ENCODE data around the gene MBD3L4.

MBD3L4 gene

DNA sequence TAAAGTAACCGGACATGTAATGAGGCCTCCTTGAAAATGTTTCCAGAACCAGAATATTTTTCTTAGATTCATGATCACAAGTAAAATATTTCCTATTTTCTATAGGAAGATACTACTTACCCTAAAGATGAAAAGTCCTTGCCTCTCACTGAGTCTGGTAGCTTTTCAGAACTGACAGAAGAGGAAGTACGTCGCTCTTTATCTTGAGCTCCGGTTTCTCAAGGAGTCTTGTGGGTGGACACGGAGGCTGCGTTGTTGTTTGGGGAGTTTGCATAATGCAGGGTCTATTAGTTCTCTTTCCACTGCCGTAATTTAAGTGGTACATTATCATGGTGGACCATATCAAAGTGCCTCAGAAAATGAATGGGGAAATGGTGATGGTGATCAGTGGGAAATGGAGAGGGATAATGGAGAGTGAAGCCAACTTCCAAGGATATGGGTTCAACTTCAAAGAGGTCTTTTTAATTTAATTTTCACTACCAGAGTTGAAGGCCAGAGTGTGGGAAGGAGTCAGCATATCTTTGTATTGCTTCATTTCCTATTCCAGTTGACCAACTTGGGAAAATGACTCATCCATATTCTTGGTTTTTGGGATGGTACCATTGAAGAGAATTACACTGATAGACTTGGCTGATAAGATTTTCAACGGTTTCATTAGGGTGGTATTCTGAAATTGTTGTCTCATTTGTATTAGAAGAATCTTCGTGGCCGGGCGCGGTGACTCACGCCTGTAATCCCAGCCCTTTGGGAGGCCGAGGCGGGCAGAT lies 42.1 kb downstream of the MBD3L4 start:
- Histone ChIP-seq H3K79me2 (ENCODE audit: insufficient read depth, low read length) (no peaks in the 10 kb centered on the region), H3F3A (ENCODE audit: insufficient read depth, low read length) (no peaks in the 10 kb centered on the region), H3K9me3 (ENCODE audit: low read length) (no peaks in the 10 kb centered on the region), H3K36me3 (ENCODE audit: insufficient read depth, low read length) (no peaks in the 10 kb centered on the region), H3K9me2 (ENCODE audit: low read depth, low read length) (no peaks in the 10 kb centered on the region), H3K4me1 (ENCODE audit: insufficient read depth, low read length, severe bottlenecking) (no peaks in the 10 kb centered on the region), H3K27me3 (ENCODE audit: insufficient read depth, low read length) (no peaks in the 10 kb centered on the region; the same call in 1 of the 2 replicates), H3K27ac (ENCODE audit: low read depth, low read length, poor library complexity, severe bottlenecking) (no peak overlapping the region), H3K9ac (ENCODE audit: low read length) (no peak overlapping the region), H4K20me1 (ENCODE audit: insufficient read depth, low read length) (no peaks in the 10 kb centered on the region), H3K4me2 (ENCODE audit: low read length) (no peak overlapping the region), H3K4me3 (ENCODE audit: low read depth, low read length, poor library complexity, severe bottlenecking) (no peak overlapping the region), H2AFZ (ENCODE audit: low read length) (no peak overlapping the region)
- TF ChIP-seq, protein P1, sequence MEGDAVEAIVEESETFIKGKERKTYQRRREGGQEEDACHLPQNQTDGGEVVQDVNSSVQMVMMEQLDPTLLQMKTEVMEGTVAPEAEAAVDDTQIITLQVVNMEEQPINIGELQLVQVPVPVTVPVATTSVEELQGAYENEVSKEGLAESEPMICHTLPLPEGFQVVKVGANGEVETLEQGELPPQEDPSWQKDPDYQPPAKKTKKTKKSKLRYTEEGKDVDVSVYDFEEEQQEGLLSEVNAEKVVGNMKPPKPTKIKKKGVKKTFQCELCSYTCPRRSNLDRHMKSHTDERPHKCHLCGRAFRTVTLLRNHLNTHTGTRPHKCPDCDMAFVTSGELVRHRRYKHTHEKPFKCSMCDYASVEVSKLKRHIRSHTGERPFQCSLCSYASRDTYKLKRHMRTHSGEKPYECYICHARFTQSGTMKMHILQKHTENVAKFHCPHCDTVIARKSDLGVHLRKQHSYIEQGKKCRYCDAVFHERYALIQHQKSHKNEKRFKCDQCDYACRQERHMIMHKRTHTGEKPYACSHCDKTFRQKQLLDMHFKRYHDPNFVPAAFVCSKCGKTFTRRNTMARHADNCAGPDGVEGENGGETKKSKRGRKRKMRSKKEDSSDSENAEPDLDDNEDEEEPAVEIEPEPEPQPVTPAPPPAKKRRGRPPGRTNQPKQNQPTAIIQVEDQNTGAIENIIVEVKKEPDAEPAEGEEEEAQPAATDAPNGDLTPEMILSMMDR (IDR thresholded peaks at IDR 0.05; ENCODE audit: low read length): no peak
- TF ChIP-seq EZH2 (IDR thresholded peaks at IDR 0.05; ENCODE audit: borderline replicate concordance, low read length): no peak

DNA sequence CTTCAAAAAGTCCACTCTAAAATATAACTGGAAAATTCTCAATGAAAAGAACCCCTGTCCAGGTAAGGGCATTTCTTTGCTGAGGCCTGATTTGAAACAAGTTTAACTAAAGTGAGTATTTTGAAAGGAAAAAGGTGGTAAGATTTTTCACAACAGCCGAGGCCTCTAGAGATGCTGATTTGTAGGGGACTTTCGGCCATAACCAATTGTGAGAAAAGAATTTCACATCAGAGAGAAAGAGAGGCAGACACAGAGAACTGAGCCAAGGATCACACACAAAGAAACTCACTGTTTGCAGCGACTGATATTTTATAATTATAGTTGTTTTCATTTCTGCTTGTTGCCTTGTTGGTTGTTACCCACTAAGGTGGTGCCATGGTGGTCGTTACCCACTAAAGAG lies 43.2 kb downstream of the MBD3L4 start:
- H3K9me3 ChIP-seq (ENCODE audit: low read length): no peaks in the 10 kb centered on the region
- H3K79me2 ChIP-seq (ENCODE audit: insufficient read depth, low read length): no peaks in the 10 kb centered on the region
- no peak overlapping the region for H3K4me2 ChIP-seq (ENCODE audit: low read length)
- no peak overlapping the region for H2AFZ ChIP-seq (ENCODE audit: low read length)
- TF ChIP-seq EZH2 (IDR thresholded peaks at IDR 0.05; ENCODE audit: borderline replicate concordance, low read length): no peak
- TF ChIP-seq, protein P1 (IDR thresholded peaks at IDR 0.05; ENCODE audit: low read length): no peak
- no peaks in the 10 kb centered on the region for H3K36me3 ChIP-seq (ENCODE audit: insufficient read depth, low read length)
- H3K9ac ChIP-seq (ENCODE audit: low read length): no peak overlapping the region
- H3F3A ChIP-seq (ENCODE audit: insufficient read depth, low read length): no peaks in the 10 kb centered on the region
- no peak overlapping the region for H3K27ac ChIP-seq (ENCODE audit: low read depth, low read length, poor library complexity, severe bottlenecking)
- no peaks in the 10 kb centered on the region; the same call in 1 of the 2 replicates for H3K27me3 ChIP-seq (ENCODE audit: insufficient read depth, low read length)
- no peaks in the 10 kb centered on the region for H3K4me1 ChIP-seq (ENCODE audit: insufficient read depth, low read length, severe bottlenecking)
- H4K20me1 ChIP-seq (ENCODE audit: insufficient read depth, low read length): no peaks in the 10 kb centered on the region
- no peaks in the 10 kb centered on the region for H3K9me2 ChIP-seq (ENCODE audit: low read depth, low read length)
- no peak overlapping the region for H3K4me3 ChIP-seq (ENCODE audit: low read depth, low read length, poor library complexity, severe bottlenecking)

DNA sequence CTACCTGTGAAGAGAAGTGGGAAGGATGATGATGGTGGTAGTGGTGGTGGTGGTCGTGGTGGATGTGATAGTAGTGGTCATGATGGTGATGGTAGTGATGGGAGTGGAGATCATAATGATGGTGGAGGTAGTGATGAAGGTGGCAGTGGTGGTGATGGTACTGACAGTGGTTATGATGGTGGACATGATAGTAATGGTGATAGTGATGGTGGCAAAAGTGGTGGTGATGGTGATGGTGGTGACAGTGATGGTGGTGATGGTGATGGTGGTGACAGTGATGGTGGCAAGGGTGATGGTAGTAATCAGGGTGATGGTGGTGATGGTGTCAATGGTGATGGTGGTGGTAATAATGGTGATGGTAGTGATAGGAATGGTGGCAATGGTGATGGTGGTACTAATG lies 44.9 kb downstream of the MBD3L4 start:
- no peaks in the 10 kb centered on the region; the same call in 1 of the 2 replicates for H3K27me3 ChIP-seq (ENCODE audit: insufficient read depth, low read length)
- H3K9me3 ChIP-seq (ENCODE audit: low read length): no peaks in the 10 kb centered on the region
- no peak overlapping the region for H3K4me2 ChIP-seq (ENCODE audit: low read length)
- TF ChIP-seq, protein P1 (IDR thresholded peaks at IDR 0.05; ENCODE audit: low read length): no peak
- no peak for TF ChIP-seq EZH2 (IDR thresholded peaks at IDR 0.05; ENCODE audit: borderline replicate concordance, low read length)
- H3F3A ChIP-seq (ENCODE audit: insufficient read depth, low read length): no peaks in the 10 kb centered on the region
- H3K9me2 ChIP-seq (ENCODE audit: low read depth, low read length): no peaks in the 10 kb centered on the region
- no peak overlapping the region for H3K9ac ChIP-seq (ENCODE audit: low read length)
- no peak overlapping the region for H3K27ac ChIP-seq (ENCODE audit: low read depth, low read length, poor library complexity, severe bottlenecking)
- no peak overlapping the region for H2AFZ ChIP-seq (ENCODE audit: low read length)
- no peaks in the 10 kb centered on the region for H3K36me3 ChIP-seq (ENCODE audit: insufficient read depth, low read length)
- no peak overlapping the region for H3K4me3 ChIP-seq (ENCODE audit: low read depth, low read length, poor library complexity, severe bottlenecking)
- H3K79me2 ChIP-seq (ENCODE audit: insufficient read depth, low read length): no peaks in the 10 kb centered on the region
- no peaks in the 10 kb centered on the region for H3K4me1 ChIP-seq (ENCODE audit: insufficient read depth, low read length, severe bottlenecking)
- H4K20me1 ChIP-seq (ENCODE audit: insufficient read depth, low read length): no peaks in the 10 kb centered on the region

All from OCI-LY1 (cell line).